GM13976 (cell line): ENCODE data around the gene MPRIP.
A peak's percentile ranks its signal among the peaks of the same experiment; 100 is the strongest.

ENCODE experiments used
- DNase-seq: peaks from one replicate; pipeline ENCODE4 v3.0.0; 2012; ENCODE audit warnings: low spot score
- in situ Hi-C: fragments of 300-500 bp; cut with MboI; formaldehyde crosslinking; loops from one replicate; pipeline ENCODE4 v1.12.0; 2022; ENCODE audit warnings: low sequenced_read_pairs, mixed read lengths, inconsistent platforms; ENCODE audit not compliant: unreplicated experiment
- TF ChIP-seq, protein P1 (sequence below): IDR thresholded peaks from 2 replicates; pipeline ENCODE4 v1.5.1; 2012; ENCODE audit warnings: borderline replicate concordance, mild to moderate bottlenecking; ENCODE audit not compliant: insufficient read depth; ENCODE audit errors: extremely low read depth, missing control alignments, control extremely low read depth

MPRIP gene

DNA sequence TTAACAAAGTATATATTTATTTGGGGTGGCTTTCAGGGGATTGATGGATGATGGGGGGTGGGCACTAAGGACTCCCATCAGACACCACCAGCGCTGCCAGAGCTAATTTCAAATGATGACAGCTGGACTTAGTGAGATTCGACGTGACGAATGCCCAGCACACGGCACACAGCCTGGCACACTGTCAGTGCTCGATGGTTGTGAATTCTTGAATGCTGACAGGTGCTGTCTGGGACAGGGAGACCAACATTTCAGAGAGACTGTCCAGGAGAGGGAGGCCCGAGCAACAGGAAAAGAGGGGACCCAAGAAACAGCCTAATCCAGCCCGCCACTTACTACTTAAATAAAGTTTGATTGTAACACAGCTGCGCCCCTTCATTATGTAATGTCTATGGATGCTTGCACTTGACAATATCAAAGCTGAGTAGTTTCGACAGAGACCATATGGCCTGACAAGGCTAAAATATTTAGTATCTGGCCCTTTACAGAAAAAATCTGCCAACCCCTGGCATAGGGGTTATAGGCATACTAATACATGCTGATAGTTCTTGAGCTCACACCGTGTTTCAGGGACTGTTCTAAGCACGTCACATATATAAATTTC, 6.2 kb upstream of the MPRIP start:
- in situ Hi-C loops: no loop called here
- no peak for DNase-seq
- TF ChIP-seq, protein P1, sequence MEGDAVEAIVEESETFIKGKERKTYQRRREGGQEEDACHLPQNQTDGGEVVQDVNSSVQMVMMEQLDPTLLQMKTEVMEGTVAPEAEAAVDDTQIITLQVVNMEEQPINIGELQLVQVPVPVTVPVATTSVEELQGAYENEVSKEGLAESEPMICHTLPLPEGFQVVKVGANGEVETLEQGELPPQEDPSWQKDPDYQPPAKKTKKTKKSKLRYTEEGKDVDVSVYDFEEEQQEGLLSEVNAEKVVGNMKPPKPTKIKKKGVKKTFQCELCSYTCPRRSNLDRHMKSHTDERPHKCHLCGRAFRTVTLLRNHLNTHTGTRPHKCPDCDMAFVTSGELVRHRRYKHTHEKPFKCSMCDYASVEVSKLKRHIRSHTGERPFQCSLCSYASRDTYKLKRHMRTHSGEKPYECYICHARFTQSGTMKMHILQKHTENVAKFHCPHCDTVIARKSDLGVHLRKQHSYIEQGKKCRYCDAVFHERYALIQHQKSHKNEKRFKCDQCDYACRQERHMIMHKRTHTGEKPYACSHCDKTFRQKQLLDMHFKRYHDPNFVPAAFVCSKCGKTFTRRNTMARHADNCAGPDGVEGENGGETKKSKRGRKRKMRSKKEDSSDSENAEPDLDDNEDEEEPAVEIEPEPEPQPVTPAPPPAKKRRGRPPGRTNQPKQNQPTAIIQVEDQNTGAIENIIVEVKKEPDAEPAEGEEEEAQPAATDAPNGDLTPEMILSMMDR: no peak

DNA sequence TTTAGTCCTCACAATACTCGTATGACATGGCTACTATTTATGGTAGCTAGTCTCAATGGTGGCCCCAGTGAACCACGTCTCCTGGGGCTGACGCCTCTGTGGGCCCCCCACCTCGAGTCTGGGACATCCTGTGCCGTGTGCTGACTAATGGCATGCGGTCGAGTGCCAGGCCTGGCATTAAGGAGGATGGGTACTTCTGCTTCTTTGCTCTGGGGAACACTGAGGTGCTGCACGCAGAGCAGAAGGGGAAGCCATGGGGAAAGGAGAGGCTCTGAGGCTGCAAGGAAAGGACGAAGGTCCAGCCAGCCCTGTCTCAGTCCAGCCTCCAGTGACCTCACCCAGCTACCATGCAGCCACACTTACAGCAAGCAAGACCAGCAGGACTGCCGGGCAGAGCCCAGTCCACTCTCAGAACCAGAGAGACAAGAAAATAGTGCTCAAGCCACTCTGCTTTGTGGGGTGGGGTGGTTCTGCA, 5.7 kb upstream of the MPRIP start:
- in situ Hi-C loops: no loop called here
- TF ChIP-seq, protein P1: no peak
- DNase-seq: no peak

DNA sequence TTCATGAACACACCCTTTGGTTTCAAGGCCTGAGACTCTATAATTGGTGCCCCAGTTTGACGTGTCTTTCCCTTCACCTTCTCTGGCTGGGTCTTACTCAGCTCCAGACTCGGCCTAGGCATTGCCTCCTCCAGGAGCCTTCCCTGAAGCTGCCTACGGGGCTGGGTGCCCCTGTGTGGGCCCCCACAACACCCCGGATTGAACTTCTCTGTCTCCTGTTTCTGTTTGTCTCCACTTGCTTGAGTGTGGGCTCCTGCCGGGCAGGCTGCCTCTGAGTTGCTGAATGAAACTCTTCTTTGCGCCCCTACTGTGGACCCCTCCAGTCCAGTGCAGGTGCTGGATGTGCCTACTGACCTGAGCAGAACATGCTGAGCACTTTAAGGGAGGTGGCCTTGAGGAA, 2.3 kb upstream of the MPRIP start:
- TF ChIP-seq, protein P1: no peak
- DNase-seq: no peak
- in situ Hi-C loops: no loop called here

GRCh38 chr17:17041018-17041521, 1.2 kb upstream of the MPRIP start:
- DNase-seq: no peak
- TF ChIP-seq, protein P1: no peak
- in situ Hi-C loops: no loop called here

DNA sequence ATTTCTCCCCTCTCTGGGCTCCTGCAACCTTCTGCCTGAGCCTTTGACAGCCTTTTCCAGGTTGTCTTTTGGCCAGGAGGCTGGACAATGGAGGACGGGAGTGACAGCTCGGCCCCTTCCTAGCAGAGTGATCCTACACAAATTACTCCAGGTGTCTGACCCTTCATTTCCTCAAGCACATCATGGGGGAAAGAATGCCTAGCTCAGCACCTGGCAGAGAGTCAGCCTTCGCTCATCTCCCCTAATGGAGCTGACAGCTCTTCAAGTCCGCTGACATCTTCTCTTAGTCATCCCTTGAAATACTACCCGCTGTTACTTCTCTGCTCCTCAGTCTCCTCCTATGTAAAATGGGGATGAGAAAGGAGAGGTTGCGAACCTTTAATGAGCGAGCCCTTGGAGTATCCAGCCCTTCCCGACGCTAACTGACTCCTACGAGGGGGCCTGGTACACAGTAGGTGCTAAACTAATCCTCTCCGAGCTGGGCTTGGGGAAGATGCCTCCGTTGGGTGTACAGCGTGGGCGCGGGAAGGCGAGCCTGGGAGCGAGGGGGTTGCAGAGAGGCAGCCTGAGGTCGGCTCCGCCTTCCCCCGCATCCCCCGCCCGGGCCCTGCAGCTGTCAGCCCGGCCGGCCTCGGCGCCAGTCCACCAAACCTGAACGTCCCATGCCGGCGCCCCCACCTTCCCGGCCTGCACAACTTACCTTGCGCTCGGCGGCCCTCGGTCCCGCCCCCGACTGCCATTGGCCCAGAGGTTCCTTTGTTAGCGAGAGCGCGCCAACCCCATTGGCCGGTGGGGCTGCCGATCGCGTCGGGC, 480 bp upstream of the MPRIP start:
- in situ Hi-C loops: no loop called here
- DNase-seq: peak; percentile 99
- TF ChIP-seq, protein P1: no peak

DNA sequence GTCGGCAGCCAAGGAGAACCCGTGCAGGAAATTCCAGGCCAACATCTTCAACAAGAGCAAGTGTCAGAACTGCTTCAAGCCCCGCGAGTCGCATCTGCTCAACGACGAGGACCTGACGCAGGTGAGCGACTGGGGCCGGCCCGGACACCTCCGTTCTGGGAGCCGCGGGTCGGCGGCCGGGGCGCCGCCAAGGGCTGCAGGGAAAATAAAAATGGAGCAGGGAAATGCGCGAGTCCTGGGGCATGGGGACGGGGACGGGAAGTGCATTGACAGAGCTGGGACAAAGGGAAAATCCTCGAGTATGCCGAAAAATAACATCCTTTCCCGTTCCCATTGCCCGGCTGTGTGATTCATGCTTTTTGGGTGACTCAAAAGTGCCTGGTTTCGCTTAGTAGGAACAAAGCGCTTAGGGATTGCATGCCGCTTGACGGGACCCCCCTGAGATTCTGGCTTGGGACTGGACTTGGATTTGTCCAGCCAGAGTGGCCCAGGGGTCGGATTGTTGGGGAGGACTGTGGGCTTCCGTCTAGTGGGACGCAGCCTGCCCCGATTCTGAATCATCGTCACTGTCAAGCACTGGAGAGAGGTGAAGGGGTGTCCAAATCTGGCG, 699 bp downstream of the MPRIP start:
- in situ Hi-C loops: no loop called here
- DNase-seq: no peak

More for the DNA sequence above, 699 bp downstream of the MPRIP start:
- TF ChIP-seq, protein P1: no peak
